Kasumi-1 (cell line): ENCODE data around the gene HNRNPLL.
"Not testable (repeated sequence)": the region's sequence is repeated elsewhere in the genome, so short reads cannot be mapped to it uniquely, and the experiment has no call there.

Experiments
- DNase-seq, 2 experiments: peaks; one replicate each; lab custom pipeline; 2025; lab: John Stamatoyannopoulos, UW

The HNRNPLL gene

GRCh38 chr2:38602732-38603401, at the start of gene HNRNPLL:
TSS of gene HNRNPLL (minus strand) at chr2:38602928. CDS start at chr2:38602626, 302 bp downstream.
- peak; percentile 82 for DNase-seq

- no peak for DNase-seq
Measured at GRCh38 chr2:38650717-38651116, 48.0 kb upstream of the HNRNPLL start.

- no peak for DNase-seq
Measured at GRCh38 chr2:38650012-38650411, 47.3 kb upstream of the HNRNPLL start.

GRCh38 chr2:38649176-38649728, 46.5 kb upstream of the HNRNPLL start:
- no peak for DNase-seq

- DNase-seq: no peak
Measured at GRCh38 chr2:38648107-38648761, 45.5 kb upstream of the HNRNPLL start.

- DNase-seq: not testable (repeated sequence)
Measured at GRCh38 chr2:38643683-38644511, 41.2 kb upstream of the HNRNPLL start.

GRCh38 chr2:38643021-38643671, 40.4 kb upstream of the HNRNPLL start:
- DNase-seq: no peak

- DNase-seq: not testable (repeated sequence)
Measured at GRCh38 chr2:38642373-38643017, 39.8 kb upstream of the HNRNPLL start.

GRCh38 chr2:38636069-38636468, 33.3 kb upstream of the HNRNPLL start:
- no peak for DNase-seq

GRCh38 chr2:38635139-38635538, 32.4 kb upstream of the HNRNPLL start:
- DNase-seq: no peak

GRCh38 chr2:38634684-38635083, 32.0 kb upstream of the HNRNPLL start:
- peak; percentile 65 to 76 for DNase-seq

- DNase-seq: no peak
Measured at GRCh38 chr2:38633895-38634294, 31.2 kb upstream of the HNRNPLL start.

- DNase-seq: no peak
Measured at GRCh38 chr2:38632980-38633379, 30.3 kb upstream of the HNRNPLL start.

GRCh38 chr2:38631976-38632375, 29.2 kb upstream of the HNRNPLL start:
- no peak for DNase-seq

GRCh38 chr2:38629684-38630083, 27.0 kb upstream of the HNRNPLL start:
- DNase-seq: no peak

GRCh38 chr2:38627391-38627790, 24.7 kb upstream of the HNRNPLL start:
- DNase-seq: no peak

- DNase-seq: no peak
Measured at GRCh38 chr2:38626326-38627035, 23.8 kb upstream of the HNRNPLL start.

GRCh38 chr2:38622210-38622609, 19.5 kb upstream of the HNRNPLL start:
- peak; percentile 95 to 97 for DNase-seq

- no peak for DNase-seq
Measured at GRCh38 chr2:38621018-38621417, 18.3 kb upstream of the HNRNPLL start.

GRCh38 chr2:38620282-38620977, 17.7 kb upstream of the HNRNPLL start:
- no peak for DNase-seq
